Glomerular visceral epithelial cell (primary cell): ENCODE data around the gene PRPF6.

Experiments
- DNase-seq: peaks from one replicate; pipeline ENCODE4 v3.0.0-alpha.2; 2016; ENCODE audit errors: extremely low spot score

Gene PRPF6, protein sequence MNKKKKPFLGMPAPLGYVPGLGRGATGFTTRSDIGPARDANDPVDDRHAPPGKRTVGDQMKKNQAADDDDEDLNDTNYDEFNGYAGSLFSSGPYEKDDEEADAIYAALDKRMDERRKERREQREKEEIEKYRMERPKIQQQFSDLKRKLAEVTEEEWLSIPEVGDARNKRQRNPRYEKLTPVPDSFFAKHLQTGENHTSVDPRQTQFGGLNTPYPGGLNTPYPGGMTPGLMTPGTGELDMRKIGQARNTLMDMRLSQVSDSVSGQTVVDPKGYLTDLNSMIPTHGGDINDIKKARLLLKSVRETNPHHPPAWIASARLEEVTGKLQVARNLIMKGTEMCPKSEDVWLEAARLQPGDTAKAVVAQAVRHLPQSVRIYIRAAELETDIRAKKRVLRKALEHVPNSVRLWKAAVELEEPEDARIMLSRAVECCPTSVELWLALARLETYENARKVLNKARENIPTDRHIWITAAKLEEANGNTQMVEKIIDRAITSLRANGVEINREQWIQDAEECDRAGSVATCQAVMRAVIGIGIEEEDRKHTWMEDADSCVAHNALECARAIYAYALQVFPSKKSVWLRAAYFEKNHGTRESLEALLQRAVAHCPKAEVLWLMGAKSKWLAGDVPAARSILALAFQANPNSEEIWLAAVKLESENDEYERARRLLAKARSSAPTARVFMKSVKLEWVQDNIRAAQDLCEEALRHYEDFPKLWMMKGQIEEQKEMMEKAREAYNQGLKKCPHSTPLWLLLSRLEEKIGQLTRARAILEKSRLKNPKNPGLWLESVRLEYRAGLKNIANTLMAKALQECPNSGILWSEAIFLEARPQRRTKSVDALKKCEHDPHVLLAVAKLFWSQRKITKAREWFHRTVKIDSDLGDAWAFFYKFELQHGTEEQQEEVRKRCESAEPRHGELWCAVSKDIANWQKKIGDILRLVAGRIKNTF

DNA sequence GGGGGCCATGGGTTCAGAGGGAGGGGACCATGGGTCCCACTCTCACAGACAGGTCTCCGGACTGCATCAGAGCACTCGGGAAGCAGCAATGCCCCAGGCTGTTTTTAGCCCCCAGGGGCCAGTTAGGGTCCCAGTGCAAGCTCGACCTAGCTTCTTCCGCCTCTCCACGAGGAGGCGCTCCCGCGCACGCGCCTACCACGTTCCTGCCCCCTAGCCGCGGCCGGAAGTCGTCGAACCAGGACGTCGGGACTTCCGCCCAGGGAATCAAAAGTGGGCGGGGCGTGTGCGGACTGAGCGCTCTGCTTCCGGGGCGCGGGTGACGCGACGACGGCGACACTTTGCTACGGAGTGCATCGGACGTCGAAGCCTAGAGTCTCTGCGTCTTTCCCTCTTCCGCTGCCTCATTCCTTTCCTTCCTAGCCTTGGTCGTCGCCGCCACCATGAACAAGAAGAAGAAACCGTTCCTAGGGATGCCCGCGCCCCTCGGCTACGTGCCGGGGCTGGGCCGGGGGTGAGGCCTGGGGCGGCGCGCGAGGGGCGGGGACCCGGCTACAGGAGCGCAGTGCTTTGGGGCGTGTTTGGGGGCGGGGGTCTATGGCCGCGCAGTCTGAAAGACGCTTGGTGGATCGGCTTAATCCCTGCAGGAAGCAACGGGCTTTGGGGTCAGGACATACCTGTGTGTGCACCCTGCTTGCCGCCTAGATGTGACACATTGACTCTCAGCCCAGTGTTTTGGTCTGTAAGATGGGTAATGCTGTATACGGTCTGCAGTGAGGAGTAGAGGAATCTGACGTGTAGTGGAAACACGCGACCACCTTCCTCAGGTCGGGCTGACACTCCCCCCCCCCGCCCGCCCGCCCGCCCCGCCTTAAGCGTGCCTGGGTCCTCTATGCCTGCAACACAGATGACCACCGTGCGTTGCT lies at the start of gene PRPF6:
Gene PRPF6, plus strand, starts transcription at position 327 of the 923 bp plus-strand sequence. Its CDS starts 114 bp downstream, at position 441.
- DNase-seq: peak; percentile 97

DNA sequence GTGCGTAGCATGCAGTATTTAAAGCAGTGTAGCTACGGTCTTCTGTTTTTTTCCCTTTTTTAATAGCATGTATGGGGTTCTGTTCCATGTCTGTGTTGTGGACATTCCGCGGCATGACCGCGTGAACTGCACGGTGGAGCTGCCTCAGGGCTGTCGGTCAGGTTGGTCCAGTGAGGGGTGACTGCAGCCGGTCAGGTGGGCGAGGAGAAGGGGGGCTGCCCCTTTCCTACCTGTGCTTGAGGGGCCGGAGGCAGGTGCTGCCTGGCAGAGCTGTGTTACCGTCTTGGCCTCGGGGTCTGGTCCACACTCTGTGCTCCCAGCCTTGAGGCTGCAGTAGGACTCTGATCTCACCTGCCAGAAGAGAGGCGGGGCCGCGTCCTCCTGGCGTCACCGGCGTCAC lies 49.2 kb upstream of the PRPF6 start:
- no peak for DNase-seq

DNA sequence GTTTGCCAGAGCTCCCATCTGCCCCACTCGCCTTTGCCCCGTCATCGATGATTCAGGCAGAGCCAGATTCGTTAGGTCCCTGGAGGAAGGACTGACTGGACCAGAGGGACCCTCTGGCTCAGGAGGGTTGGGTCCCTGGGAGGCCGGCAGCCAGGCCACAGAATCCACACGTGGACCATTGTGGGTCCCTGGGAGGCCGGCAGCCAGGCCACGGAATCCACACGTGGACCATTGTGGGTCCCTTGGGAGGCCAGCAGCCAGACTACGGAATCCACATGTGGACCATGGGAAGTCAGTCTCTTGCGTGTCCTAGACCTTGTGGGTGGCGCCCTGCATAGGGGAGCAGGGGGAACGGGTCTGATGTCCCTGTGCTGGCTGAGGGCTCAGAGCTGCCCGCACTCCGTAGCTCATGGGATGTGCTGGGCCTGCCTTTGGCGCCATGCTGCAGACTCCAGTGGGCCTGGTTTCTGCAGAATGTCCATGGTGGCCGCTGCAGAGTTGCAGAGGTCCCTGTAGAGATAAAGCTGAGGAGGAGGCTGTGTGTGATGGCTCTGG lies 48.2 kb upstream of the PRPF6 start:
- DNase-seq: no peak

DNA sequence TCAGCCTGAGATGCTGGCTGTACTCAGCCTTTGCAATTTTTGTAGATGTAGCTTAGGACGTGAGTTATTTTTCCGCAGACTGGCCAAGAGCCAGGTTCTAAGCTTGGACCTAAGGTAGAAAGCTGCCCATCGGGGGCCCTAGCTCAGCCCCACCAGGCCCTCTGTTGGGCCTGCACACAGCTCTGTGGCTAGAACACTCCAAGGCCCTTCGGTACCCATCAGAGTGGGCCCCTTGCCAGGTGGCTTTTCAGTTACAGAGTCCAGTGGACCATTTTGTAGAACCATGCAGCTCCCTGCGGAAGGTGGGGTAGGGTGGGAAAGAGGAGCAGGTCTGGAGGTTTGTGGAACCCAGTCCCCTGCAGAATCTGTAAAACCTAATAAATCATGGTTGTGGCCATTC lies 47.3 kb upstream of the PRPF6 start:
- DNase-seq: no peak

DNA sequence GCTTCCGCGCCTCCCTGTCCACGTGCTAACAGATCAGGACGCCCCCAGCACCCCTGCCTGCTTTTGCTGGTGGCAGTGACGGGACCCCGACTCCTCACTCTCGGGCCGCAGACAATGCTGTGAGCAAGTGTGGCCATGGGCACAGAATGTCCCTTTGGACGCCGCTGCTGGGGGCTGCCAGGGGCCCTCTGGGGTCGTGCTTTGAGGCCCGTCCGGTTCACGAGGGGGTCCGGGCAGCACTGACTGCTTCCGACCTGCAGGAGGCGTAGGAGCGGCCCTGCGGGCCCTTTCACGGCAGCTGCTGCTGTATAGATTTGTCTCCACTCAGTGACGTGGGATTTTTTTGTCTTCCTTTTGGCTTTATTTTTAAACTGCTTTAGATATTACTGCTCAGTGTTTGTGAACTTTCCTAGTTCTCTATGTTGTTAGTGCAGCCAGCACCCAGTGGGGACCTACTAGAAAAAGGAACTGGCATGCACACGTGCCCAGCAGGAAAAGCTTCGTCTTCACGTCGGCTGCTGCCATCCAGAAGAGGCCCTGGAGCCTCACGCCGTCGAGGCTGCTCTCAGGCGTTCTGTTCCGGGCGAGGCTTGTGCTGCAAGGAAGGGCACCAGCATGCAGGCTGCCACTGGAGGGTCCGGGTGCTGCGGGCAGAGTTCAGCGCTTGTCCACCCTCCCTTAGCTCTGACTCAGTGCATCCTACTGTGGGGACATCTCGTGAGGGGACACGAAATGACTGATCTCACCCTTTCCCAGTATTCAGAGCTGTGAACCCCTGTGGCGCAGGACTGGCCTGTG lies 46.5 kb upstream of the PRPF6 start:
- DNase-seq: no peak

DNA sequence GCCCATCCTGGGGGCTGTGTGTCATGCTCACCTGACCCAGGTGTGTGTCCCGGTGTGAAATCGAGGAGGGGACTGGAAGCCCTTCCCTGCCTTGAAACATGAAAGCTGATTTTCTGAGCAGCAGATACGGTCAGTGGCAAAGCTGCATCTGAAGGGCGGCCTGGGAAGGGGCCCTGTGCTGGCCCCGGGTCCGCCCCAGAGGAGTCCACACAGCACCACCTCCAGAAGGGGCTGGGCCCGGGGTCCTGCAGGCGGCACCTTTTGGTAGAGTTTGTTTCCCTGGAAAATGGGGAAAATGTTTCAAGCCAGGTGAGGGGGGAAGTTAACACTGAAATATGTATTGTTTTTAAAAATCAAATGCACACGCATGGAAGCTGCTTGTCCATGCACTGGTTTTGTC lies 45.5 kb upstream of the PRPF6 start:
- DNase-seq: no peak

DNA sequence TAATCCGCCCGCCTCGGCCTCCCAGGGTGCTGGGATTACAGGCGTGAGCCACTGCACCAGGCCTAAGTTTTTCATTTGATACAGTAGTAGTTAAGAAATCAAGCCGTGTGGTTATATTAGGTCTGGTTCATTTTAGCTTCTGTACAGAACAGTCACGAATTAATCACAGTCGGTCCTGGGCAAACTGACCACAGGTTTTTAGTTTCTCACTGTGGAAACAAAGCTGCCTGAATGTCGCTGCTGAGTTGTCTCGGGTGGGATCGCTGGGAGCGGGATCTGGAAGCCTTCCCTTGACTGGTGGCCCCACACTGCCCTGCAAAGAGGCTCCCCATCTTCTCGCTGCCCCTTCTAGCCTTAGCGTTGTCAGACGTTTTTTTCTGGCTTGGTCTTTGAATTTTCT lies 43.3 kb upstream of the PRPF6 start:
- DNase-seq: no peak

DNA sequence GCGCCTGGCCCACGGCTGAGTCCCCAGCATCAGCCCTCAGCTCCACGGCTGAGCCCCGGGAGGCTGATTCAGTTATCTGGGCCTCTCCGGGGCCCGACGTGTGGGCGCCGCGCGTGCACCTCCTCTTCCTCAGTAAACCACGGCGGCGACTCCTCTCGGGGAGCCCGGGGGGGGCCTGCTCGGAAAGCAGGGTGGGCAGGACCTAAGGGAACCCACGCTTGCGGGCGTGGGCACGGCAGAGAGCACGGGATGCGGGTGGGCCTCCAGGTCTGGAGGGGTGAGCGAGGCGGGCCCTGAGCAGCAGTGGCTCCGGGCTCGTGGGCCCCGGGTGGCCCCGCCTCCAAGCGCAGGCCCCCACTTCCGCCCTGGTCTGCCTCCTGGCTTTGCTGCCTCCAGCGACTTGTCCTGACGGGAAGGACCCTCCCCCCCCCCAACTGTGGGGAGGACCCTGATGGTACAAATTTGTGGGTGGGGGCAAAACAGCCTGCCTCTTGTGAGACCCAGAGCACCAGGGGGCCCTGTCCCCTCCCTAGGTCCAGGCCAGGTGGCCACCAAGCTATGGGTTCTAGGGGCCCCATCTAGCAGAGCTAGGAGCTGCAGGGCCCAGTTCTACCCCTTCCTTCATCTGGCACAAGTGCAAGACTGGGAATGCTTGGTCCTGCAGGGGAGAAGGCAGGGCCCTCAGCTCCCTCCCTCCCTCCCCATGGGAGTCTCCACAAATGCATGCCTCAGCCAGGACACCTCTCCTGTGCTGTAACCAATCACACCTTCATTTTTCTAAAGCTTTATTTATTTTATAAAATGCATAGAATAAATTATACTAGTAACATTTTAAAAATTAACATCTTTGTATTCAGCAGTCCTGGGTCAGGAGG lies 41.6 kb upstream of the PRPF6 start:
- no peak for DNase-seq

DNA sequence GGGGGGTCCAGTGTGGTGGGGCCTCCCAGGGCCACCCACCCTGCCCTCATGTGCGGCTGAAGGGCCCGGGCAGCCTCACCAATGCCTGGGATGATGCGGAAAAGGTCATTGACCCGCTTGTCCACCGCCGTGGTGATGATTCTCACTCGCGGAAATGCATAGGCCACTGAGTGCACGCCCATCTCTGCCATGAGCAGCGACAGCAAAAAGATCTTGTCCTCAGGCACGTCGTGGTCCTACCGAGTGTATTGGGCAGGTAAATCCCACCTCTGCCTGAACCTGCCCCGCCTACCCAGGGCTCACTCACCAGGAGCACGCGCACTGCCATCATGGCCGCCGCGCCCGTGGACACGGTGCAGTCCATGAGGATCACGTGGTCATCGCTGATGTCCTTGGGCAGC lies 40.9 kb upstream of the PRPF6 start:
- DNase-seq: no peak

DNA sequence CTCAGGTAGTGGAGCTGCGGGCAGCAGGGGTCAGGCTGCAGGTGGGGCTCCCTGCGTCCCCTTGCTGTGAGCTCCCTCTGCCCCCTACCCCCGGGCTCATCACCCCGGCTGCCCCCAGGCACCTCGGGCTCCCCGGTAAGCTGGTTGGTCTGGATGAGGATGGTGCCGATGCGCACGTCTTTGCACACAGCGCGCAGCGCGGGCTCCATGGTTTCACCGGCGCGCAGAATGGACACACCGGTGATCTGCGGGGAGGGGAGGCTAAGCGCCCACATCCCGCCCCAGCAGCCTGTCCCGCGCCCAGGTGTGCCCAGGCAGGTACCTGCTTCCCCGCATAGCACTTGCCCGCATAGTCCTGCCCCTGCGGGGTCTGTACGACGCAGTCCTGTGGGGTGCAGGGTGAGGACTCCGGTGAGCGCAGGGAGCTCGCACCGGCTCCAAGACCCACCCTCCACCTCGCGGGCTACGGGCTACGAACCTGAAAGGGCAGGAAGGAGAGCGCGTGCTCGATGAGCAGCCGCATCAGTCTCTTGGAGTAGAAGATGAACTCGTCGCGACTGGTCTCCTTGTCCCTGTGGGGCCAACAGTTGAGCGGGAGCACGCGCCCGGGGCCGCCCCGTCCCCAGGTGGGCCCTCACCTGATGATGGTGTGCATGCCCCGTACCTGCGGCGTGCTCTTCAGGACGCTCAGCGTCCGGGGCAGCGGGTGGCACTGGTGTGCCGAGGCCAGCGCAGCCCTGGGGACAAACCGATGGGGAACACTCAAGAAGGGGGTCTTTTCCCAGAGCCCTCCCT lies 40.3 kb upstream of the PRPF6 start:
- no peak for DNase-seq

DNA sequence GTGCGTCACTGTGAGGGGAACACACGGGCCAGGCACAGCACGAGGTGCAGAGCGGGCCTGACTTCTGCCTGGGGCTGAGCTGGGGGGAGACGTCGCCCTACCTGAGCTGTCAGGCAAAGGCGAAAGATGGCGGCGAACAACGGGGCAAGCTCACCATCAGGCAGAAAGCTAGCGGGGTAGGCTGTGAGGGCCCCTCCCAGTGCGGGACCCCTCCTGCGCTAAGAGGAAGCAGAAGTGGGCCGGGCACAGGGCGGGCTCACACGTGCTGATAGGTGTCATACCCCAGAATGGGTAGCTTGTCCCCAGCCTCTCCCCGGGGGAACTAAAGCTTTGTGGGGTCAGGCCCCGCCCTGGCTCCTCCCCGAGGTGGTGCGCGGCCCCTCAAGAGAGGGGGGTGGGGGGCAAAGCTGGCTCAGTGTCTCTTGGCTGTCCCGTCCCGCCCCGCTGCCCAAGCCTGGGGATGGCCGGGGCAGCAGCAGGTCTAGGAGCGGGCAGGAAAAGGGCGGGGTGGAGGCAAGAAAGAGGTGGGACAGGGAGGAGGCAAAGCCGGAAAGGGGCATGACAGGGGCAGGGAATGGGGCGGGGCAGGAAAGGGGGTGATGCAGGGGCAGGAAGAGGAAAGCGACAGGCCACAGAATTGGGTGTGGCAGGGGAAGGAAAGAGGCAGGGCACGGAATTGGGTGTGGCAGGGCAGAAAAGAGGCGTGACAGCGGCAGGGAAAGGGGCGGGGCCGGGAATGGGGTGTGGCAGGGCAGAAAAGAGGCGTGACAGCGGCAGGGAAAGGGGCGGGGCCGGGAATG lies 39.5 kb upstream of the PRPF6 start:
- no peak for DNase-seq

DNA sequence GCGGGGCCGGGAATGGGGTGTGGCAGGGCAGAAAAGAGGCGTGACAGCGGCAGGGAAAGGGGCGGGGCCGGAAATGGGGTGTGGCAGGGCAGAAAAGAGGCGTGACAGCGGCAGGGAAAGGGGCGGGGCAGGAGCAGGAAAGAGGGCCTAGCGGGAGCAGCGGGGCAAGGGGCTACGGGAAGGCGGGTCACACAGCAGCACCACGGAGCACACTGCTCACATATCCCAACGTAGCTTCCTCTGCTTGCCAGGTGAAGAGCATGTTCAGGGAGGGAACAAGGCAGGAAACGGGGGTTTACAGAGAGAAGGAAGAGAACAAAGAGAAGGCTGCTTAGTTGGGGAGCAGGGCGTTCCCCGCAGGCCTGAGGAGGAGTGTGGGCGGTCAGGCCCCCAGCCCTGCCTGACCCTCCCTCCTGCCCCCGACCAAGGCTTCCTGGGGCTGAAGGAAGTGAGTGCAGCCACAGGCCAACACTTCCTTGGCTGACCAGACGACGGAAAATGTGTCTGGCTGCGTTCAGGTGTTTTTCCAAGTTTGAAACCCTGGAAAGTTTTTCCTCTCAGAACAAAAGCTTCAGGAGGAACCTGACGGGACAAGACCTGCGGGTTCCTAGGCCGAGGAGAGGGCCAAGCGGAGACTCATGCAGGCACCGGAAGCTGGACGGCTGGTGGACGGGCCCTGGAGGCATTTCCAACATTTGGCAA lies 38.5 kb upstream of the PRPF6 start:
- DNase-seq: peak; percentile 16

DNA sequence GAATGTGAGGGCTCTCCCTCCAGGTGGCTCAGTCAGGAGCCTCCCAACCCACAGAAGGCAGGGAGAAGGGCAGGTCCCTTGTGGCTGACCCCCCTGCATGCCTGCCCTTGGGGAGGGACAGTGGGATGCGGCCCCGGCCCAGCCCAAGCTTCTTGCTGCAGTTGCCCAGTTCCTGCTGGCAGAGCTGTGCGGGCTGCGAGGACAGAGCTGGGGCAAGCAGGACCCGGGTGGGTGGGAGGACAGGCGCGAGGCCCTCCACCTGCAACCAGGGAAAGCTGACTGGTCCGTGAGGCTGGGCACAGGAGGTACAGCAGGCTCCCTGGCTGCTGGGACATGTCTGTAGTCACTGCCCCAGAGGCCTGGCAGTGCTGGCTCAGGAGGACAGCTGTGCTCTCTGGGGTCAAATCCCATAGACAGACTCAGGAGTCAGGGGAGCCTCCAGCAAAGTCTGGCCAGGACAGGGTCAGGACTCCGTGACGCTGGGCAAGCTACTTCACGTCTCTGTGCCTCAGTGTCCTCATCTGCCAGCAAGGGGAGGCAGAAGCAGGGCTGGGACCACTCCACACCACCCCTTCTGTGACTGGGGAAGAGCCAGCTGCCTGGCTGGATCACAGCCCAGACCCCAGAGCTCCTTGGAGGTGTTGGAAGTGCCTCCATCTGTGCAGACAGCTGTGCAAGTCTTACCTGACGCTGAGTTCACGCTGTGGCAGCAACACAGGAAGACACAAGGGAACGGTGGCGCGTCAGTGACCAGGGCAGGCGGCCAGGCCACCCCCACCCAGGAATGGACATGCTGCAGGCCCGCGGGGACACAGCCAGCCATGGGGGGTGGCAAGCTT lies 37.7 kb upstream of the PRPF6 start:
- DNase-seq: no peak

DNA sequence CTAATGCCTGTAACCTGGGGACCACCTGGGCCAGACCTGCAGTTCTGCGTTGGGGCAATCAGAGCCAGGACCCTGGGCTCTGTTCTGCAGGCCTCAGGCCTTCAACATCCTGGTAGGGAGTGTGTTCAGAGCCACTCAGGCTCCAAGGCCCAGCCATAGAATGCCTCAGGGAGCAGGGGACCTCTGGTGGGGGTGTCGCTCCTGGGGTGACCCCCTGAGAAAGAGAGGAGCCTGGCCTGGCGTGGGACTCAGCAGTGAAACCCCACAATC lies 37.2 kb upstream of the PRPF6 start:
- DNase-seq: no peak

DNA sequence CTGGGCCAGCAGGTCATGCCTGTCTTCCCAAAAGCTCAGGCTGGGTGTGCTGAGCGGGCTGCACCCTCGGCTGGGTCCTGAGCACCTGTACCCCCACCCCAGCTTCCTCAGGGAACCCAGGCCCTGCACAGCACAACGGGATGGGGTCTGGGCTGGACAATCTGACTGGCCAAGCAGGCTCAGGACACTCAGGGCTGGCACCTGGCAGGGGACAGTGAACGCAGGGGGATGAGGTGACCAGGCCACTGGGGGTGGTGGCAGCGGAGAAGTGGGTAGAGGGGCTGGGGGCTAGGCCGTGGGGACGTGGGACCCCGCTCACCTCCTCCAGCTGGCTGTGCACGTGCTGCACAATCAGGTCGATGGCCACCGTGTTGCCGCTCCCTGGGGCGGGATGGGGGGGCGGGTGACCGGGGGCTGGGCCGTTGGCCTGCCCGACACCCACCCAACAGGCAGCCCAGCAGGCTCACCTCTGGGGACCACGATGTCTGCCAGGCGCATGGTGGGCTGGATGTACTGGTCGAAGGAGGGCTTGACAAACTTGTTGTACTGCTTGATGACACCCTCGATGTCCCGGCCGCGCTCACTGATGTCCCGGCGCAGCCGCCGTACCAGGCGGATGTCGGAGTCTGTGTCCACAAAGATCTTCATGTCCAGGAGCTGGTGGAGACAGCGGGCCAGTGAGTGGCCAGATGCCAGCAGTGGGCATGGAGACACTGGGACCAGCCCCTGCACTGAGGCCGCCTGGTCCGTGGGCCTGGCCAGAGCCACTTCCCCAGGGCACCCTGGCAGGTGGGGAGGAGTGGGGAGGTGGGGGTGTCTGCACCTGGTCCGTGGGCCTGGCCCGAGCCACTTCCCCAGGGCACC lies 36.6 kb upstream of the PRPF6 start:
- DNase-seq: no peak
